Keratinocyte (primary cell): ENCODE data around the gene APLP2. TPM values are rescaled to one million over a fixed set of nuclear protein-coding genes. Genes with fewer than 3 reads are reported as not detected.
A peak's percentile ranks its signal among the peaks of the same experiment; 100 is the strongest.

Experiments
- DNase-seq: peaks from one replicate; pipeline ENCODE4 v3.0.0-alpha.2; 2011; ENCODE audit warnings: low read depth, missing footprints, low spot score
- FAIRE-seq: peaks from 2 replicates; lab custom pipeline; 2011; peaks lifted over from hg19 to GRCh38; lab: Jason Lieb, UNC
- H2AFZ ChIP-seq: 2 replicates; pipeline ENCODE4 v1.6.0; 2012; ENCODE audit warnings: low read length, control low read depth, inconsistent platforms; ENCODE audit not compliant: control insufficient read depth
- H3K27ac ChIP-seq: 2 replicates; pipeline ENCODE4 v1.5.1; 2011; ENCODE audit warnings: low read length; ENCODE audit not compliant: control insufficient read depth, insufficient read depth
- H3K27me3 ChIP-seq: 3 replicates; pipeline ENCODE4 v1.6.0; 2011; ENCODE audit warnings: low read length; ENCODE audit not compliant: control insufficient read depth, insufficient read depth; ENCODE audit errors: extremely low read depth
- H3K36me3 ChIP-seq, 2 experiments: 2 replicates in 1 of 2; 3 replicates in 1 of 2; pipeline ENCODE4 v1.5.1; 2011; ENCODE audit warnings: low read length in 2 of 2, mild to moderate bottlenecking in 1 of 2; ENCODE audit not compliant: control insufficient read depth in 2 of 2, insufficient read depth in 2 of 2; ENCODE audit errors: extremely low read depth in 1 of 2
- H3K4me1 ChIP-seq: 3 replicates; pipeline ENCODE4 v1.5.1; 2011; ENCODE audit warnings: low read length; ENCODE audit not compliant: control insufficient read depth, insufficient read depth; ENCODE audit errors: extremely low read depth
- H3K4me2 ChIP-seq: 3 replicates; pipeline ENCODE4 v1.6.0; 2011; ENCODE audit warnings: low read depth, low read length; ENCODE audit not compliant: control insufficient read depth, insufficient read depth; ENCODE audit errors: extremely low read depth
- H3K4me3 ChIP-seq, 3 experiments: fragments of 200-600 bp in 1 of 3; sonication (generic) in 1 of 3; 2 replicates in 2 of 3; 3 replicates in 1 of 3; pipeline ENCODE4 v1.5.1; 2011 to 2016; ENCODE audit warnings: low read length in 3 of 3, mild to moderate bottlenecking in 3 of 3, control low read depth in 2 of 3, inconsistent platforms in 1 of 3, low read depth in 1 of 3, mixed read lengths in 1 of 3, mixed run types in 1 of 3, moderate library complexity in 1 of 3; ENCODE audit not compliant: control insufficient read depth in 2 of 3, insufficient read depth in 2 of 3; ENCODE audit errors: extremely low read depth in 1 of 3
- H3K79me2 ChIP-seq: 2 replicates; pipeline ENCODE4 v1.6.0; 2012; ENCODE audit warnings: low read length; ENCODE audit not compliant: control insufficient read depth, insufficient read depth
- H3K9ac ChIP-seq: 3 replicates; pipeline ENCODE4 v1.6.0; 2011; ENCODE audit warnings: low read length; ENCODE audit not compliant: control insufficient read depth, insufficient read depth; ENCODE audit errors: extremely low read depth
- H3K9me1 ChIP-seq: 3 replicates; pipeline ENCODE4 v1.6.0; 2011; ENCODE audit warnings: low read length; ENCODE audit not compliant: control insufficient read depth, insufficient read depth; ENCODE audit errors: extremely low read depth
- H3K9me3 ChIP-seq: 2 replicates; pipeline ENCODE4 v1.5.1; 2012; ENCODE audit warnings: low read depth, low read length; ENCODE audit not compliant: control insufficient read depth
- H4K20me1 ChIP-seq: 3 replicates; pipeline ENCODE4 v1.6.0; 2011; ENCODE audit warnings: low read length; ENCODE audit not compliant: control insufficient read depth, insufficient read depth; ENCODE audit errors: extremely low read depth
- EZH2 ChIP-seq: IDR thresholded peaks from one replicate; pipeline ENCODE4 v1.6.1; 2012; ENCODE audit warnings: inconsistent platforms, mild to moderate bottlenecking, low read length, moderate library complexity
- dilution Hi-C: fragments of 300-500 bp; cut with MboI; formaldehyde crosslinking; loops from one replicate; pipeline ENCODE4 v1.7.0; 2020; ENCODE audit warnings: low sequenced_read_pairs; ENCODE audit not compliant: extremely low pct_ligation_motif_present
- polyA plus RNA-seq, 5 experiments: library from polyadenylated mRNA; depleted of rRNA in 3 of 5; stranded (reverse) in 3 of 5; stranded (forward) in 1 of 5; unstranded in 1 of 5; fragments of >200 nt; gene quantifications; 1 replicate in 1 of 5; 2 replicates in 3 of 5; 3 replicates in 1 of 5; pipeline versions ENCODE4 v1.2.1 to v1.2.3, GENCODE V29; 2011 to 2012; ENCODE audit warnings: missing spikeins in 2 of 5, low read depth in 1 of 5, low replicate concordance in 1 of 5
- TF ChIP-seq, protein P1 (sequence below), 3 experiments: IDR thresholded peaks in 1 of 3; conservative IDR thresholded peaks in 1 of 3; optimal IDR thresholded peaks in 1 of 3; 2 replicates in 2 of 3; 3 replicates in 1 of 3; pipeline versions ENCODE3 to v1.5.1; 2011; ENCODE audit warnings: low read length in 3 of 3, mild to moderate bottlenecking in 3 of 3, moderate library complexity in 2 of 3, control low read depth in 1 of 3, inconsistent platforms in 1 of 3; ENCODE audit not compliant: insufficient read depth in 2 of 3; ENCODE audit errors: extremely low read depth in 1 of 3

APLP2 gene
- polyA plus RNA-seq, 1 donor (not counting 4 experiments of a cell fraction or from before 2014, with no cell fraction given), result 531 TPM

GRCh38 chr11:130180491-130180890 lies 110.8 kb downstream of the APLP2 start:
- Histone ChIP-seq H3K4me1 (peaks cover 51% of the 10 kb centered on the region), H3K9ac (peak overlapping the region; percentile 49), H2AFZ (no peak overlapping the region), H3K27ac (peak overlapping the region; percentile 78), H3K27me3 (no peaks in the 10 kb centered on the region), H3K9me1 (peaks cover 14% of the 10 kb centered on the region), H3K9me3 (no peaks in the 10 kb centered on the region), H3K4me3 (no peak overlapping the region), H3K79me2 (peaks cover 54% of the 10 kb centered on the region), H3K4me2 (peak overlapping the region; percentile 45), H4K20me1 (peaks cover 16% of the 10 kb centered on the region), H3K36me3 (peaks cover 0 to 1% of the 10 kb centered on the region in 2 experiments)
- dilution Hi-C loops, result no loop called here
- FAIRE-seq (peak; percentile 72), DNase-seq (no peak)
- TF ChIP-seq EZH2, result no peak
- TF ChIP-seq, protein P1, sequence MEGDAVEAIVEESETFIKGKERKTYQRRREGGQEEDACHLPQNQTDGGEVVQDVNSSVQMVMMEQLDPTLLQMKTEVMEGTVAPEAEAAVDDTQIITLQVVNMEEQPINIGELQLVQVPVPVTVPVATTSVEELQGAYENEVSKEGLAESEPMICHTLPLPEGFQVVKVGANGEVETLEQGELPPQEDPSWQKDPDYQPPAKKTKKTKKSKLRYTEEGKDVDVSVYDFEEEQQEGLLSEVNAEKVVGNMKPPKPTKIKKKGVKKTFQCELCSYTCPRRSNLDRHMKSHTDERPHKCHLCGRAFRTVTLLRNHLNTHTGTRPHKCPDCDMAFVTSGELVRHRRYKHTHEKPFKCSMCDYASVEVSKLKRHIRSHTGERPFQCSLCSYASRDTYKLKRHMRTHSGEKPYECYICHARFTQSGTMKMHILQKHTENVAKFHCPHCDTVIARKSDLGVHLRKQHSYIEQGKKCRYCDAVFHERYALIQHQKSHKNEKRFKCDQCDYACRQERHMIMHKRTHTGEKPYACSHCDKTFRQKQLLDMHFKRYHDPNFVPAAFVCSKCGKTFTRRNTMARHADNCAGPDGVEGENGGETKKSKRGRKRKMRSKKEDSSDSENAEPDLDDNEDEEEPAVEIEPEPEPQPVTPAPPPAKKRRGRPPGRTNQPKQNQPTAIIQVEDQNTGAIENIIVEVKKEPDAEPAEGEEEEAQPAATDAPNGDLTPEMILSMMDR (optimal IDR thresholded peaks at IDR 0.05 in 1 of 3, IDR thresholded peaks at IDR 0.05 in 1 of 3, conservative IDR thresholded peaks at IDR 0.05 in 1 of 3; ENCODE audit: extremely low read depth in 1 of 3, insufficient read depth in 2 of 3, low read length in 3 of 3), result no peak

DNA sequence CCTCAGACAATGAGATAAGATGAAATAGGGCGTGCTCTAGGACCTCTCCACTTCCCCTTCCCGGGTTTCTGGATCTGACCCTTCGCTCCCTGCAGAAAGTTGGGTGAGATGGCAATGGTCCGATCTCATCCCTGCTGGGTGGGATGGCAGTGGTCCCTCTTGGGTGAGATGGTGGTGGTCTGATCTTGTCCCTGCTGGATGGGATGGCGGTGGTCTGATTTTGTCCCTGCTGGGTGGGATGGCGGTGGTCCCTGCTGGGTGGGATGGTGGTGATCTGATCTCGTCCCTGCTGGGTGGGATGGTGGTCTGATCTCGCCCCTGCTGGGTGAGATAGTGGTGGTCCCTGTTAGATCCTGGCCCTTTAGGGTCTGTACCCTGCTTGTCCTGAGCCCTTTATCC lies 111.2 kb downstream of the APLP2 start:
- TF ChIP-seq EZH2, result no peak
- TF ChIP-seq, protein P1 (optimal IDR thresholded peaks at IDR 0.05 in 1 of 3, IDR thresholded peaks at IDR 0.05 in 1 of 3, conservative IDR thresholded peaks at IDR 0.05 in 1 of 3; ENCODE audit: extremely low read depth in 1 of 3, insufficient read depth in 2 of 3, low read length in 3 of 3), result no peak
- Histone ChIP-seq H4K20me1 (peaks cover 16% of the 10 kb centered on the region), H2AFZ (no peak overlapping the region), H3K4me3 (peak overlapping the region in 1 of 3 experiments; percentile 32), H3K9me1 (peaks cover 14% of the 10 kb centered on the region), H3K4me2 (peak overlapping the region; percentile 45), H3K4me1 (peaks cover 51% of the 10 kb centered on the region), H3K36me3 (peaks cover 0 to under 1% of the 10 kb centered on the region in 2 experiments), H3K27me3 (no peaks in the 10 kb centered on the region), H3K27ac (peak overlapping the region; percentile 70), H3K9me3 (no peaks in the 10 kb centered on the region), H3K79me2 (peaks cover 52% of the 10 kb centered on the region), H3K9ac (no peak overlapping the region)
- DNase-seq (no peak), FAIRE-seq (no peak)
- dilution Hi-C loops, result no loop called here
